Muscle layer of duodenum (tissue), 2 donors: ENCODE data around the gene ZNF750.
A peak's percentile ranks its signal among the peaks of the same experiment; 100 is the strongest.

ENCODE experiments used
- H3K27ac ChIP-seq: one replicate; pipeline ENCODE4 v1.7.0; 2013; ENCODE audit warnings: mild to moderate bottlenecking, low read length
- H3K27me3 ChIP-seq: one replicate; pipeline ENCODE4 v1.7.0; 2013; ENCODE audit warnings: low read depth, mild to moderate bottlenecking, control low read depth, low read length
- H3K36me3 ChIP-seq, 2 donors: one replicate each; pipeline ENCODE4 v1.7.0; 2013; ENCODE audit warnings: low read length in 2 of 2, control low read depth in 1 of 2, mild to moderate bottlenecking in 1 of 2; ENCODE audit not compliant: insufficient read depth in 2 of 2, control insufficient read depth in 1 of 2
- H3K4me1 ChIP-seq, 2 donors: one replicate each; pipeline ENCODE4 v1.7.0; 2013; ENCODE audit warnings: low read length in 2 of 2, mild to moderate bottlenecking in 2 of 2, control low read depth in 1 of 2, moderate library complexity in 1 of 2; ENCODE audit not compliant: insufficient read depth in 2 of 2, control insufficient read depth in 1 of 2
- H3K4me3 ChIP-seq, 2 donors: one replicate each; pipeline ENCODE4 v1.7.0; 2013; ENCODE audit warnings: low read length in 2 of 2, low read depth in 1 of 2, mild to moderate bottlenecking in 1 of 2
- H3K9me3 ChIP-seq, 2 donors: one replicate each; pipeline ENCODE4 v1.7.0; 2013; ENCODE audit warnings: low read length in 2 of 2, control low read depth in 1 of 2, mild to moderate bottlenecking in 1 of 2; ENCODE audit not compliant: control insufficient read depth in 1 of 2
- donor health status: healthy.

Gene ZNF750

GRCh38 chr17:82851381-82851780 lies 11.6 kb upstream of the ZNF750 start:
- Histone ChIP-seq H3K9me3 (no peaks in the 10 kb centered on the region), H3K27ac (no peak overlapping the region), H3K36me3 (peaks cover 0 to 1% of the 10 kb centered on the region in 2 donors), H3K4me1 (no peaks in the 10 kb centered on the region), H3K27me3 (no peaks in the 10 kb centered on the region), H3K4me3 (no peak overlapping the region)

GRCh38 chr17:82849076-82849945 lies 9.5 kb upstream of the ZNF750 start:
- no peak overlapping the region for H3K27ac ChIP-seq
- H3K9me3 ChIP-seq: no peaks in the 10 kb centered on the region
- H3K4me1 ChIP-seq: no peaks in the 10 kb centered on the region
- no peak overlapping the region for H3K4me3 ChIP-seq
- H3K27me3 ChIP-seq: no peaks in the 10 kb centered on the region
- peaks cover 0 to 8% of the 10 kb centered on the region in 2 donors for H3K36me3 ChIP-seq

- Histone ChIP-seq H3K9me3 (no peaks in the 10 kb centered on the region), H3K4me3 (peak overlapping the region in 1 of 2 donors; percentile 37), H3K4me1 (no peaks in the 10 kb centered on the region), H3K27ac (no peak overlapping the region), H3K27me3 (no peaks in the 10 kb centered on the region), H3K36me3 (peaks cover 0 to 8% of the 10 kb centered on the region in 2 donors)
These were observed 8.3 kb upstream of the ZNF750 start for GRCh38 chr17:82848022-82848592.

GRCh38 chr17:82846061-82846691 lies 6.4 kb upstream of the ZNF750 start:
- no peaks in the 10 kb centered on the region for H3K9me3 ChIP-seq
- H3K4me1 ChIP-seq: no peaks in the 10 kb centered on the region
- peak overlapping the region; percentile 16 to 38 for H3K4me3 ChIP-seq
- H3K36me3 ChIP-seq: peaks cover 0 to 8% of the 10 kb centered on the region in 2 donors
- no peaks in the 10 kb centered on the region for H3K27me3 ChIP-seq
- H3K27ac ChIP-seq: no peak overlapping the region

GRCh38 chr17:82845163-82845807 lies 5.5 kb upstream of the ZNF750 start:
- peak overlapping the region; percentile 45 for H3K27ac ChIP-seq
- peaks cover 0 to 8% of the 10 kb centered on the region in 2 donors for H3K36me3 ChIP-seq
- H3K4me3 ChIP-seq: peak overlapping the region; percentile 16 to 38
- H3K27me3 ChIP-seq: no peaks in the 10 kb centered on the region
- no peaks in the 10 kb centered on the region for H3K9me3 ChIP-seq
- no peaks in the 10 kb centered on the region for H3K4me1 ChIP-seq

GRCh38 chr17:82844796-82845162 lies 5.0 kb upstream of the ZNF750 start:
- H3K27me3 ChIP-seq: no peaks in the 10 kb centered on the region
- no peak overlapping the region for H3K4me3 ChIP-seq
- H3K36me3 ChIP-seq: peaks cover 0 to 8% of the 10 kb centered on the region in 2 donors
- no peak overlapping the region for H3K27ac ChIP-seq
- H3K4me1 ChIP-seq: no peaks in the 10 kb centered on the region
- no peaks in the 10 kb centered on the region for H3K9me3 ChIP-seq

- H3K27ac ChIP-seq: no peak overlapping the region
- no peak overlapping the region for H3K4me3 ChIP-seq
- no peaks in the 10 kb centered on the region for H3K4me1 ChIP-seq
- no peaks in the 10 kb centered on the region for H3K9me3 ChIP-seq
- H3K36me3 ChIP-seq: peaks cover 0 to 8% of the 10 kb centered on the region in 2 donors
- no peaks in the 10 kb centered on the region for H3K27me3 ChIP-seq
These were observed 4.3 kb upstream of the ZNF750 start for GRCh38 chr17:82843904-82844680.

GRCh38 chr17:82841921-82842596 lies 2.2 kb upstream of the ZNF750 start:
- Histone ChIP-seq H3K9me3 (no peaks in the 10 kb centered on the region), H3K4me1 (no peaks in the 10 kb centered on the region), H3K27me3 (no peaks in the 10 kb centered on the region), H3K4me3 (no peak overlapping the region), H3K36me3 (peaks cover 0 to 8% of the 10 kb centered on the region in 2 donors), H3K27ac (no peak overlapping the region)

- no peaks in the 10 kb centered on the region for H3K36me3 ChIP-seq
- no peaks in the 10 kb centered on the region for H3K4me1 ChIP-seq
- H3K9me3 ChIP-seq: no peaks in the 10 kb centered on the region
- no peak overlapping the region for H3K27ac ChIP-seq
- no peak overlapping the region for H3K4me3 ChIP-seq
- H3K27me3 ChIP-seq: no peaks in the 10 kb centered on the region
These were observed 609 bp upstream of the ZNF750 start for GRCh38 chr17:82840431-82840831.

- no peak overlapping the region for H3K4me3 ChIP-seq
- H3K4me1 ChIP-seq: no peaks in the 10 kb centered on the region
- no peak overlapping the region for H3K27ac ChIP-seq
- no peaks in the 10 kb centered on the region for H3K9me3 ChIP-seq
- peaks cover 0 to 3% of the 10 kb centered on the region in 2 donors for H3K36me3 ChIP-seq
- no peaks in the 10 kb centered on the region for H3K27me3 ChIP-seq
These were observed 1.3 kb downstream of the ZNF750 start for GRCh38 chr17:82838386-82839063.
